Measurements from ENCODE around the gene BAD.
"Not testable (repeated sequence)": the region's sequence is repeated elsewhere in the genome, so short reads cannot be mapped to it uniquely, and the experiment has no call there.

The BAD gene

DNA sequence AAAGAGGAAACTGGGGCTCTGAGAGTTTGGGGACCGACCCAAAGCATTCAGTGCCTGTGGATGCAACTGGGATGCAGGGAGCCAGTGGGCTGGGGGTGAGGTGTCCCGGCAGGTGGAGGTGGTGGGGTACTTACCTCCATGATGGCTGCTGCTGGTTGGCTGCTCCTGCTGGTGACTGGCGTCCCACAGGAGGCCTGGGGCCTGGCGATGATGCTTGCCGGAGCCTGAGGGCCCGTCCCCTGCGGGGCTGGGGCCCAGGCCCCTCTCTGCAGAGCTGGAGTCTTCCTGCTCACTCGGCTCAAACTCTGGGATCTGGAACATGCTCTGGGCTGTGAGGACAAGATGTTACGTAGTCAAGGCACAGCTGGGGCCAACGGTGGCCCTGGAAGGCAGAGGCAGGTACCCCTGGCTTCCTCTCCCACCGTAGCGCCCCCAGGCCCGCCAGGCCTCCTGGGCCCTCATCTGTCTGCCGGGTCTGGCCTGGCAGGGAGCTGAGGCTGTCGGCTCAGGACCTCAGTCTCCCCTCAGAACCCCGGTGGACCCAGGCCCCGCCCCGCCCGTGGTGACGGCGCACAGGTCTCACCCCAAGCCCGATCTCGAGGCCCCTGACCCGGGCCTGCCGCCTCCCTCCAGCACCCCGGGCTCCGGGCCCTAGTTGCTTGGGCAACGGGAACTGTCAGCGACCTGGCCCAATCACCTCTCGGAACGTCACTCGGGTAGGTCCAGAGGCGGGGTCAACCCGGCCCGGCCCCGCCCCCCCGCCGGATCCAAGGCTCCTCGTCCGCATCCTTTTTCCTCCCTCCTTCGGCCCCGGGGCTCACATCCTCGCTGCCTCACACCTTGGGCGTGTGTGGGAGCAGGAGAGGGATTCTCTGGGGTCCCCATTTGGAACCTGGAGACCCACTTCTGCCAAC is at the start of gene BAD:
TSS of gene BAD (minus strand) at position 618 of the 914 bp plus-strand sequence. CDS start at position 321, 297 bp downstream.
- Histone ChIP-seq H3K27ac (ENCODE audit: low read depth, low read length) (peak within 1 kb of the TSS; percentile 100), H3K27me3 (ENCODE audit: control insufficient read depth in 1 of 2, insufficient read depth in 2 of 2, low read length in 2 of 2) (no peaks in the 10 kb centered on the region), H3K4me3 (ENCODE audit: low read depth in 1 of 2, low read length in 2 of 2) (peak within 1 kb of the TSS; percentile 79 to 94), H3K36me3 (ENCODE audit: insufficient read depth, low read length) (peaks cover 10% of the 10 kb centered on the region), H3K9ac (ENCODE audit: low read length) (peak within 1 kb of the TSS; percentile 93), H3K9me3 (ENCODE audit: low read length) (no peaks in the 10 kb centered on the region), H3K4me1 (ENCODE audit: insufficient read depth, low read length) (peaks cover 19% of the 10 kb centered on the region)

DNA sequence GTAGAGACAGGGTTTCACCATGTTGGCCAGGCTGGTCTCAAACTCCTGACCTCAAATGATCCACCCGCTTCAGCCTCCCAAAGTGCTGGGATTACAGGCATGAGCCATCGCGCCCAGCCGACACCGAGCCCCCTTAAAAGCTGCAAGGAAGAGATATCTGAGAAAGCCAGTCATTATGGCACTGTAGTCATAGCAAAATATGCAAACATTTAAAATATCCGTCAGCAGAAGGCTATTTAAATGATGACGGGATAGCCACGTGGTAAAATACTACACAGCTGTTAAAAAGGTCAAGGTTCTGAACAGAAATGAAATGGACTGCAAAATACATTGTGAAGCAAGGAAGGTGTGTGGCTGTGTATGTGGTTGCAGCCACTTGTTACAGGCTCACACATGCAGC is 49.1 kb upstream of the BAD start:
- no peak overlapping the region for H3K4me3 ChIP-seq (ENCODE audit: low read depth in 1 of 2, low read length in 2 of 2)
- H3K9ac ChIP-seq (ENCODE audit: low read length), result no peak overlapping the region
- no peaks in the 10 kb centered on the region for H3K4me1 ChIP-seq (ENCODE audit: insufficient read depth, low read length)
- no peaks in the 10 kb centered on the region for H3K36me3 ChIP-seq (ENCODE audit: insufficient read depth, low read length)
- no peaks in the 10 kb centered on the region for H3K9me3 ChIP-seq (ENCODE audit: low read length)
- H3K27me3 ChIP-seq (ENCODE audit: control insufficient read depth in 1 of 2, insufficient read depth in 2 of 2, low read length in 2 of 2), result no peaks in the 10 kb centered on the region
- no peak overlapping the region for H3K27ac ChIP-seq (ENCODE audit: low read depth, low read length)

DNA sequence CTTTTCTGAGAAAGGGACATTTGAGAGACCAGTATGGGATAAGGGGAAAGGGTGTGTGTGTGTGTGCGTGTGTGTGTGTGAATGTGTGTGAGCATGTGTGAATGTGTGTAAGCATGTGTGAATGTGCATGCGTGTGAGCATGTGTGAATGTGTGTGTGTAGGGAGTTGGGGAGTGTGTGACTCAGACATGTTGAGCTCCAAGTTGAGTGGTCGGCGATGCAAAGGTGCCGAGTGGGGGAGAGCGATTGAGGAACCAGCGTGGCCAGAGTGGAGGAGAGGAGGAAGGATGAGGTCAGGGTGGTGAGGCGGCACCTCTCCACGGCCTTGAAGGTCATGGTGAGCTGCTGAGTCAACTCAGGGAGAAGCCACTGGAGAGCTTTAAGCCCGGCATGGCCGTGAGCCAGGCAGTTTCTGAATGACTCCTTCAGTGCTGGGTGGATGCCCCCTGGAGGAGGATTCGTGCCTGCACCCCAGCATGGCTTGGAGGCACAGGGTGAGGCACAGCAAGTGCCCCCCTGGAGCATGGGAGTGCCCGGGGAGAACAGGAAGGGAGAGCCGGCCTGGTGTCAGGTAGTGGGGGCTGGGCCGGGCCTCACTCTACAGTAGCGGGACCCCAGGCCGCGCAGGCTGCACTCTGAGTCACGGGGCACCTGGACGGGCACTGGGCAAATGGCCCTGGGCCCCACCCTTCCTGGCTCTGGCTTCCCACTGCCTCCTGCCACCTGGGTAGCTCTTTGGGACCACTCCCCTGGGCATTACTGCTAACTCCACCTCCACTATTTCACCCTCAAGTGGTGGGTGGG is 47.3 kb upstream of the BAD start:
- no peaks in the 10 kb centered on the region for H3K27me3 ChIP-seq (ENCODE audit: control insufficient read depth in 1 of 2, insufficient read depth in 2 of 2, low read length in 2 of 2)
- H3K4me3 ChIP-seq (ENCODE audit: low read depth in 1 of 2, low read length in 2 of 2), result no peak overlapping the region
- H3K9me3 ChIP-seq (ENCODE audit: low read length), result no peaks in the 10 kb centered on the region
- no peak overlapping the region for H3K27ac ChIP-seq (ENCODE audit: low read depth, low read length)
- H3K4me1 ChIP-seq (ENCODE audit: insufficient read depth, low read length), result no peaks in the 10 kb centered on the region
- H3K9ac ChIP-seq (ENCODE audit: low read length), result no peak overlapping the region
- H3K36me3 ChIP-seq (ENCODE audit: insufficient read depth, low read length), result no peaks in the 10 kb centered on the region

DNA sequence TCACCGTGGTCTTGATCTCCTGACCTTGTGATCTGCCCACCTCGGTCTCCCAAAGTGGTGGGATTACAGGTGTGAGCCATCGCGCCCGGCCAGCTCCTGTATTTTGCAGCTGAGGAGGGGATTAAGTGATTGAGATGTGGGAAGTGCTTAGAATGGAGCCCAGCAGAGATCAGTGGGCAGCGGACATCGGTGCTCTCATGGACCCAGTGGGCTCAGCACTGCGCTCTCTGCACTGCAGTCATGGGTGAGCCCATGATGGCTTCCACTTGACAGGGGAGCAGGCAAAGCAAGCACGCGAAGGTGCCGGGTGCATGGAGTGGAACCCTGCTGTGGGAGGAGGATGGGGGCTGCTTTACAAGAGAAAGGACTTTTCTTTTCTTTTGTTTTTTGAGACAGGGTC is 46.4 kb upstream of the BAD start:
- Histone ChIP-seq H3K36me3 (ENCODE audit: insufficient read depth, low read length) (no peaks in the 10 kb centered on the region), H3K27ac (ENCODE audit: low read depth, low read length) (no peak overlapping the region), H3K4me3 (ENCODE audit: low read depth in 1 of 2, low read length in 2 of 2) (no peak overlapping the region), H3K4me1 (ENCODE audit: insufficient read depth, low read length) (no peaks in the 10 kb centered on the region), H3K27me3 (ENCODE audit: control insufficient read depth in 1 of 2, insufficient read depth in 2 of 2, low read length in 2 of 2) (no peaks in the 10 kb centered on the region), H3K9ac (ENCODE audit: low read length) (no peak overlapping the region), H3K9me3 (ENCODE audit: low read length) (no peaks in the 10 kb centered on the region)

DNA sequence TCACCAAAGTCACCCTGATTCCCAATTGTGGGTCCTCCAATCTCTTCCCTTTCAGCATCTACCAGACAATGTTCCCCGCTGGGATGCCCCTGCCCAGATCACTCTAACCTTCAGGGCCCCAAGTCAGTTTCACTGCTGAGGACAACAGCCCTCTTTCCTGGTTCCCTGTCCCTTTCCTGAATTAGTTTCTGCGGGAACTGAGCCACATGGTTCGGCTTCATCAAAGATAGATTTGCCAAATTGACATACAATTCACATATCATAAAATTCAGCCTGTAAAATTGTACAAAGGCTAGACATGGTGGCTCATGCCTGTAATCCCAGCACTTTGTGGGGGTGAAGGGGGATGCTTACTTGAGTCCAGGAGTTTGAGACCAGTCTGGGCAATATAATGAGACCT is 43.5 kb upstream of the BAD start:
- Histone ChIP-seq H3K27ac (ENCODE audit: low read depth, low read length) (no peak overlapping the region), H3K9ac (ENCODE audit: low read length) (no peak overlapping the region), H3K27me3 (ENCODE audit: control insufficient read depth in 1 of 2, insufficient read depth in 2 of 2, low read length in 2 of 2) (no peaks in the 10 kb centered on the region), H3K4me1 (ENCODE audit: insufficient read depth, low read length) (no peaks in the 10 kb centered on the region), H3K36me3 (ENCODE audit: insufficient read depth, low read length) (no peaks in the 10 kb centered on the region), H3K9me3 (ENCODE audit: low read length) (no peaks in the 10 kb centered on the region), H3K4me3 (ENCODE audit: low read depth in 1 of 2, low read length in 2 of 2) (no peak overlapping the region)

DNA sequence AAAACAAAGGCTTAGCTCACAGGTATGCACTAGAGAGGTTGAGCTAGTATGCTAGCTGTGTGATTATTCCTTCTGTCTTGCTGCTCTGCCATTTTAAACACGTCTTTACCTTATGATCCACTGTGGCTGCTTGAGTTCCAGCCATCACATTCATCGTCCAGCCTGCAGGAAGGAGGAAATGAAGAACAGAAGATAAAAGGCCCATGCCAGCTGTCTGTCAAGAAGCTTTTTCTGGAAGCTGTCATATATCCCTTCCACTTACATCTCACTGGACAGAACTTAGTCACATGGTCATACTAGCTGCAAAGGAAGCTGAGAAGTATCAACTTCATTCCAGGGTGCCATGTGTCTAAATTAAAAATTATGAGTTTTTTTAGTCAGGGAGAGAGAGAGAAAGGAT is 42.9 kb upstream of the BAD start:
- Histone ChIP-seq H3K27ac (ENCODE audit: low read depth, low read length) (no peak overlapping the region), H3K9ac (ENCODE audit: low read length) (no peak overlapping the region), H3K27me3 (ENCODE audit: control insufficient read depth in 1 of 2, insufficient read depth in 2 of 2, low read length in 2 of 2) (no peaks in the 10 kb centered on the region), H3K9me3 (ENCODE audit: low read length) (no peaks in the 10 kb centered on the region), H3K36me3 (ENCODE audit: insufficient read depth, low read length) (no peaks in the 10 kb centered on the region), H3K4me3 (ENCODE audit: low read depth in 1 of 2, low read length in 2 of 2) (no peak overlapping the region), H3K4me1 (ENCODE audit: insufficient read depth, low read length) (no peaks in the 10 kb centered on the region)

DNA sequence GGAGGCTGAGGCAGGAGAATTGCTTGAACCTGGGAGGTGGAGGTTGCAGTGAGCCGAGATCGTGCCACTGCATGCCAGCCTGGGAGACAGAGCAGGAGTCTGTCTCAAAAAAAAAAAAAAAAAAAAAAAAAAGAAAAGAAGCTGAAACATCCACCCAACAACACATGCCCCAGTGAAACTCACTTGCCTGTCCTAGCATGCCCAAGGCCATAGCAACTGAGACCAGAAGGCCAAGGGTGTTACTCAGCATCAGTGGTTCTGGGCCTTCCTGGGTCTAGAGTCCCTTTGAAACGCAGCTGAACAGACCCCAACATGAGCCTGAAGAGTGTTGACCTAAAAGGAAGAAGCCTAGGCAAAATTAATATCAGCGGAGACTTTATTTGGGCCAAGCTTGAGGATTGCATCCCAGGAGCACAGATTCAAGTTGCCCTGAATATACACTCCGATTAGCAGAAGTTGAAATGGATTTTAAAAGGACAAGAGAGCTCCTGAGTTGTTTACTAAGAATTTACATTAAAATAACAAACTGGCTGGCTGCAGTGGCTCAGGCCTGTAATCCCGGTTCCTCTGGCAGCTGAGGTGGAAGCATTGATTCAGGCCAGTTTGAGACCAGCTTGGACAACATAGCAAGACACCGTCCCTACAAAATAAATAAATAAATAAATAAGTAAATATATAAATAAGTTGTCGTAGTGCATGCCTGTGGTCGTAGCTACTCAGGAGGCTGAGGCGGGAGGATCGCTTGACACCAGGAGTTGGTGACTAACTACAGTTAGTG is 40.4 kb upstream of the BAD start:
- Histone ChIP-seq H3K27me3 (ENCODE audit: control insufficient read depth in 1 of 2, insufficient read depth in 2 of 2, low read length in 2 of 2) (no peaks in the 10 kb centered on the region), H3K27ac (ENCODE audit: low read depth, low read length) (no peak overlapping the region), H3K9me3 (ENCODE audit: low read length) (no peaks in the 10 kb centered on the region), H3K36me3 (ENCODE audit: insufficient read depth, low read length) (no peaks in the 10 kb centered on the region), H3K4me3 (ENCODE audit: low read depth in 1 of 2, low read length in 2 of 2) (no peak overlapping the region), H3K9ac (ENCODE audit: low read length) (no peak overlapping the region), H3K4me1 (ENCODE audit: insufficient read depth, low read length) (no peaks in the 10 kb centered on the region)

DNA sequence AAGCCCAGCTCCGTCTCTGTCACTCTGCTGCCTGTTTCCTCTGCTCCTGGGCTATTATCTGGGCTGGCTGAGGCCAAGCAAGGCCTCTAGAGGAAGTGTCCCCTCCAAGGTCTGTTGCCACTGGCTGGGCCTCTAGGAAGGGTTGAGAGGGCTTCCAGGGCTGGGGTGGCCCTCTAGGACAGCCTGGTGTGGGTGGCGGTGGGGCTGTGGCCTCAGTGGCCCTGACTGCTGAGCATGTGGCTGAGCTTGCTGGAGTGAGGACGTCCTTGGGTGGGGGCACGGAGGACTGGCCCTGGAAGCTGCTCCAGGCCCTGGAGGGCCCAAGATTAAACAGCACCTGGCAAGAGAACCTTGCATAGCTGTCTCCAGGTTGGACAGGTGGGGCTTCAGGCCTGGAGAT is 39.5 kb upstream of the BAD start:
- not testable (repeated sequence) for H3K9ac ChIP-seq (ENCODE audit: low read length); H3K4me3 ChIP-seq (ENCODE audit: low read depth in 1 of 2, low read length in 2 of 2); H3K4me1 ChIP-seq (ENCODE audit: insufficient read depth, low read length); H3K27me3 ChIP-seq (ENCODE audit: control insufficient read depth in 1 of 2, insufficient read depth in 2 of 2, low read length in 2 of 2); H3K36me3 ChIP-seq (ENCODE audit: insufficient read depth, low read length); H3K9me3 ChIP-seq (ENCODE audit: low read length); H3K27ac ChIP-seq (ENCODE audit: low read depth, low read length)

DNA sequence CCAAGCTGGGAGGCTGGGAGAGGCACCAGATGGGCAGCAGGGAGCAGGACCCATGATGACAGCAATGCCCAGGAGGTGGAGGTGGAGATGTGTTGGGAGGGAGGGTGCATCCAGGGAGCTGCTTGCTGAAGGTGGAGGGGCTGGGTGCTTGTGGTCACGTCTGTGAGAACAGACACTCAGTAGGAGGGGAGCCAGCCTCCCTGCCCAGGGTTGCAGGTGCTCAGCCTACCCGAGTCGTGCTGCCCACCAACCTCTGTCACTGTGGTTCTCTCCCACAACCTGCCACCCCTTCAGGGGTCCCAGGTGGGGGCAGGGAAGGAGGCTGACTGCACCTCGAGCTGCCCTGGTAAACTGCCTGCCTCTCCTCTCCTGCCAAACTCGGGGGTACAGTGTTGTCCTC is 38.9 kb upstream of the BAD start:
- Histone ChIP-seq H3K9me3 (ENCODE audit: low read length) (no peaks in the 10 kb centered on the region), H3K36me3 (ENCODE audit: insufficient read depth, low read length) (no peaks in the 10 kb centered on the region), H3K4me3 (ENCODE audit: low read depth in 1 of 2, low read length in 2 of 2) (no peak overlapping the region), H3K27ac (ENCODE audit: low read depth, low read length) (no peak overlapping the region), H3K9ac (ENCODE audit: low read length) (no peak overlapping the region), H3K4me1 (ENCODE audit: insufficient read depth, low read length) (peaks cover 9% of the 10 kb centered on the region), H3K27me3 (ENCODE audit: control insufficient read depth in 1 of 2, insufficient read depth in 2 of 2, low read length in 2 of 2) (no peaks in the 10 kb centered on the region)

DNA sequence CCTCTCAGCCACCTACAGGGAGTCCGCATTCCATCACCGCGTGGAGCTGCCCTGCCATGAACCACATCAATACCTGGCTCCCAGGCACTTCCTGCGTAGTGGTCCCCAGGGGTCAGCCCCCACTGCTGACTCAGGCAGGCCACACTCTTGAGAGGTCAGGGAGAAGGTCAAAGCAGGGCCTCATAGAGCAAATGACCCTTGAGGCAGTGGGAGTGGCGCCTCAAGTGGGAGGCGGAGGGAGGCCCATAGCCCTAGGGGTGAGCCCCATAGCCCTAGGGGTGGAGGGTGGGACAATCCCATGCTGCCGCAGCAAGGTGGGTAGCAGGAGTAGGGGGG is 38.4 kb upstream of the BAD start:
- Histone ChIP-seq H3K4me1 (ENCODE audit: insufficient read depth, low read length) (peaks cover 9% of the 10 kb centered on the region), H3K4me3 (ENCODE audit: low read depth in 1 of 2, low read length in 2 of 2) (no peak overlapping the region), H3K27me3 (ENCODE audit: control insufficient read depth in 1 of 2, insufficient read depth in 2 of 2, low read length in 2 of 2) (no peaks in the 10 kb centered on the region), H3K9ac (ENCODE audit: low read length) (no peak overlapping the region), H3K36me3 (ENCODE audit: insufficient read depth, low read length) (no peaks in the 10 kb centered on the region), H3K27ac (ENCODE audit: low read depth, low read length) (no peak overlapping the region), H3K9me3 (ENCODE audit: low read length) (no peaks in the 10 kb centered on the region)

DNA sequence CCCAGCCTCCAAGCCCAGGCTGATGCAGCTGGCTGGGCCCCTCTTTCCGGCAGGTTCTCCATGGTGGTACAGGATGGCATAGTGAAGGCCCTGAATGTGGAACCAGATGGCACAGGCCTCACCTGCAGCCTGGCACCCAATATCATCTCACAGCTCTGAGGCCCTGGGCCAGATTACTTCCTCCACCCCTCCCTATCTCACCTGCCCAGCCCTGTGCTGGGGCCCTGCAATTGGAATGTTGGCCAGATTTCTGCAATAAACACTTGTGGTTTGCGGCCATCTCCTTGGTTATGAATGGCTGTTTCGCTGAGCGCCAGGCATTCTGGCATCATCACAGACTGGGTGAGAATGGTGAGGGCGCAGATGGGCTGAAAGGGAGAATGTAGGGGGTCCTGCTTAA is 37.1 kb upstream of the BAD start:
- H3K4me1 ChIP-seq (ENCODE audit: insufficient read depth, low read length), result peaks cover 12% of the 10 kb centered on the region
- H3K27ac ChIP-seq (ENCODE audit: low read depth, low read length), result no peak overlapping the region
- no peaks in the 10 kb centered on the region for H3K9me3 ChIP-seq (ENCODE audit: low read length)
- H3K36me3 ChIP-seq (ENCODE audit: insufficient read depth, low read length), result peaks cover 1% of the 10 kb centered on the region
- H3K4me3 ChIP-seq (ENCODE audit: low read depth in 1 of 2, low read length in 2 of 2), result no peak overlapping the region
- no peak overlapping the region for H3K9ac ChIP-seq (ENCODE audit: low read length)
- H3K27me3 ChIP-seq (ENCODE audit: control insufficient read depth in 1 of 2, insufficient read depth in 2 of 2, low read length in 2 of 2), result no peaks in the 10 kb centered on the region

Measured in muscle layer of colon (tissue), 2 donors.